GM21529 (cell line): ENCODE data around the gene KLHL22.
"Not testable (repeated sequence)": the region's sequence is repeated elsewhere in the genome, so short reads cannot be mapped to it uniquely, and the experiment has no call there.

Source experiments
- ATAC-seq: cut with Tn5 transposase; IDR thresholded peaks from one replicate; pipeline ENCODE4 v1.9.1; 2021; ENCODE audit not compliant: unreplicated experiment

KLHL22 gene

GRCh38 chr22:20423008-20423905 is 72.3 kb downstream of the KLHL22 start:
- ATAC-seq = no peak

GRCh38 chr22:20422271-20423007 is 73.2 kb downstream of the KLHL22 start:
- no peak for ATAC-seq

- ATAC-seq = no peak
Measured at GRCh38 chr22:20421507-20421874, 74.1 kb downstream of the KLHL22 start.

- no peak for ATAC-seq
Measured at GRCh38 chr22:20420157-20420842, 75.3 kb downstream of the KLHL22 start.

GRCh38 chr22:20419664-20419951 is 76.0 kb downstream of the KLHL22 start:
- no peak for ATAC-seq

- no peak for ATAC-seq
Measured at GRCh38 chr22:20418211-20418788, 77.3 kb downstream of the KLHL22 start.

GRCh38 chr22:20415699-20416098 is 79.9 kb downstream of the KLHL22 start:
- ATAC-seq = not testable (repeated sequence)

- not testable (repeated sequence) for ATAC-seq
Measured at GRCh38 chr22:20415241-20415640, 80.4 kb downstream of the KLHL22 start.

- ATAC-seq = no peak
Measured at GRCh38 chr22:20414450-20414849, 81.1 kb downstream of the KLHL22 start.

- ATAC-seq = no peak
Measured at GRCh38 chr22:20414059-20414440, 81.5 kb downstream of the KLHL22 start.

- ATAC-seq = no peak
Measured at GRCh38 chr22:20413217-20414058, 82.2 kb downstream of the KLHL22 start.

GRCh38 chr22:20412474-20413216 is 83.0 kb downstream of the KLHL22 start:
- no peak for ATAC-seq

- not testable (repeated sequence) for ATAC-seq
Measured at GRCh38 chr22:20409385-20409784, 86.2 kb downstream of the KLHL22 start.

- ATAC-seq = no peak
Measured at GRCh38 chr22:20408891-20409290, 86.7 kb downstream of the KLHL22 start.

- ATAC-seq = no peak
Measured at GRCh38 chr22:20407829-20408228, 87.8 kb downstream of the KLHL22 start.

GRCh38 chr22:20406686-20407408 is 88.7 kb downstream of the KLHL22 start:
- no peak for ATAC-seq

- ATAC-seq = no peak
Measured at GRCh38 chr22:20405931-20406685, 89.5 kb downstream of the KLHL22 start.

GRCh38 chr22:20405291-20405930 is 90.2 kb downstream of the KLHL22 start:
- ATAC-seq = no peak
